HL-60 (cell line): Measurements from ENCODE around the gene TMEM266.

Experiments
- DNase-seq, 2 experiments: peaks; one replicate each; pipeline ENCODE4 v3.0.0-alpha.2; 2010 to 2020; ENCODE audit warnings: low read depth in 1 of 2, low spot score in 1 of 2
- H3K27ac ChIP-seq: fragments of 250-450 bp; sonication (Bioruptor Pico); replicated peaks from 2 replicates; pipeline ENCODE4 v1.5.1; 2020; ENCODE audit warnings: mild to moderate bottlenecking, moderate library complexity
- H3K27me3 ChIP-seq: fragments of 250-450 bp; sonication (Bioruptor Pico); 2 replicates; pipeline ENCODE4 v1.5.1; 2021; ENCODE audit warnings: mild to moderate bottlenecking, moderate library complexity; ENCODE audit not compliant: insufficient read depth, poor library complexity, severe bottlenecking
- H3K4me3 ChIP-seq: replicated peaks from 2 replicates; pipeline ENCODE4 v1.5.1; 2011; ENCODE audit warnings: mild to moderate bottlenecking, control low read depth, low read length; ENCODE audit not compliant: insufficient read depth
- GABPA ChIP-seq: IDR thresholded peaks from 2 replicates; pipeline ENCODE4 v1.6.1; 2012; ENCODE audit warnings: low read depth
- POLR2AphosphoS5 ChIP-seq: IDR thresholded peaks from 2 replicates; pipeline ENCODE4 v1.6.1; 2012; ENCODE audit warnings: low read depth
- SPI1 ChIP-seq: IDR thresholded peaks from 2 replicates; pipeline ENCODE4 v1.6.1; 2012; ENCODE audit warnings: low read depth, mild to moderate bottlenecking, borderline replicate concordance
- TF ChIP-seq, protein P1 (sequence below): IDR thresholded peaks from one replicate; pipeline ENCODE4 v1.5.1; 2011; ENCODE audit warnings: low read length, control low read depth, inconsistent platforms; ENCODE audit not compliant: insufficient read depth
- TF ChIP-seq, protein P2 (sequence below): IDR thresholded peaks from 2 replicates; pipeline ENCODE4 v1.6.1; 2012; ENCODE audit warnings: low read depth; ENCODE audit not compliant: insufficient replicate concordance

The TMEM266 gene

GRCh38 chr15:76195506-76196268 lies 135.9 kb downstream of the TMEM266 start:
- Histone ChIP-seq H3K27me3 (no peaks in the 10 kb centered on the region), H3K4me3 (no peak overlapping the region), H3K27ac (no peak overlapping the region)
- TF ChIP-seq GABPA, result no peak
- TF ChIP-seq, protein P1, sequence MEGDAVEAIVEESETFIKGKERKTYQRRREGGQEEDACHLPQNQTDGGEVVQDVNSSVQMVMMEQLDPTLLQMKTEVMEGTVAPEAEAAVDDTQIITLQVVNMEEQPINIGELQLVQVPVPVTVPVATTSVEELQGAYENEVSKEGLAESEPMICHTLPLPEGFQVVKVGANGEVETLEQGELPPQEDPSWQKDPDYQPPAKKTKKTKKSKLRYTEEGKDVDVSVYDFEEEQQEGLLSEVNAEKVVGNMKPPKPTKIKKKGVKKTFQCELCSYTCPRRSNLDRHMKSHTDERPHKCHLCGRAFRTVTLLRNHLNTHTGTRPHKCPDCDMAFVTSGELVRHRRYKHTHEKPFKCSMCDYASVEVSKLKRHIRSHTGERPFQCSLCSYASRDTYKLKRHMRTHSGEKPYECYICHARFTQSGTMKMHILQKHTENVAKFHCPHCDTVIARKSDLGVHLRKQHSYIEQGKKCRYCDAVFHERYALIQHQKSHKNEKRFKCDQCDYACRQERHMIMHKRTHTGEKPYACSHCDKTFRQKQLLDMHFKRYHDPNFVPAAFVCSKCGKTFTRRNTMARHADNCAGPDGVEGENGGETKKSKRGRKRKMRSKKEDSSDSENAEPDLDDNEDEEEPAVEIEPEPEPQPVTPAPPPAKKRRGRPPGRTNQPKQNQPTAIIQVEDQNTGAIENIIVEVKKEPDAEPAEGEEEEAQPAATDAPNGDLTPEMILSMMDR, result no peak
- DNase-seq, result no peak

DNA sequence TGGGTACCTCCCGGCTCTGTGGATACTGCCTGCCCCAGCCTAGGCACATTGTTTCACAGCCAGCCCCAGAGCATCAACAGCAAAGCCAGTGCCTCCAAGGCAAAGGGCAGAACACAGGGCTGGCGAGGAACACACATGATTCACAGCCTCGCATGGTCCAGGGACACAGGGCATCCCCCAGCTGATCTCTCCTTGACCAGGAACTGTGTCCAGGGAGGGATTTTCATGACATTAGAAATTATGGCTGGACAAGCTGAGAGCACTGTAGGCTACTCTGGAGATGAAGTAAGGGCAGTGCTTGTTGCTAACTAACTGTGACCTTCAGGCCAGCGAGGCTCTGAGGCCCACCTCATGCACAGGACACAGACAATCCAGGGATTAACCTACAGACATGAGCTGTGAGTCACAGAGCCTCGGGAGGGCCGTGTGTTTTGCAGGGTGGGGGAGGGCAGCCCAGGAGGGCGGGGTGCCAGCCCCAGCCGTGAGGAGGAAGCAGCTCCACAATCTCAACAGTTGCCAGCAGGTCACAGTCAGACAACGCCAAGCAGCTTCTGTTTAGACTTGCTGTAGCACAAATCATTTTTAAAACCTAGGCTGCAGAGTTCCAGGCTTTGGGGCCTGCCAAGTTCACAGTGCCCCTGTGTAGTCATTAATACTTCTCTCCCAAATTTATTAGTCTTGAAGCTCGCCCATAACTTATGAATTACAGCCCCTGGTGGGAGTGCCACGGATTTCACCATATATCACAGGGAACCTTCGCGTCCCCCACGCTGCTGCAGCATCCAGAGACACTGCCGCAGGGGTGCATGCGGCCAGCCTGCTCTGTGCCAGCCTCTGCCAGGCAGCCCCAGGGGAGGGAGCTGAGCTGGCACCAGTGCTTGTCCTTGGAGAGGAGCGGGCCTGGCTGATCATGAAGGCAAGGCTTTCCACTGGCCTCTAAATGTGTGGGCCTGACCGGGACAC lies 136.8 kb downstream of the TMEM266 start:
- TF ChIP-seq SPI1 (no peak), GABPA (no peak), POLR2AphosphoS5 (no peak)
- TF ChIP-seq, protein P2, sequence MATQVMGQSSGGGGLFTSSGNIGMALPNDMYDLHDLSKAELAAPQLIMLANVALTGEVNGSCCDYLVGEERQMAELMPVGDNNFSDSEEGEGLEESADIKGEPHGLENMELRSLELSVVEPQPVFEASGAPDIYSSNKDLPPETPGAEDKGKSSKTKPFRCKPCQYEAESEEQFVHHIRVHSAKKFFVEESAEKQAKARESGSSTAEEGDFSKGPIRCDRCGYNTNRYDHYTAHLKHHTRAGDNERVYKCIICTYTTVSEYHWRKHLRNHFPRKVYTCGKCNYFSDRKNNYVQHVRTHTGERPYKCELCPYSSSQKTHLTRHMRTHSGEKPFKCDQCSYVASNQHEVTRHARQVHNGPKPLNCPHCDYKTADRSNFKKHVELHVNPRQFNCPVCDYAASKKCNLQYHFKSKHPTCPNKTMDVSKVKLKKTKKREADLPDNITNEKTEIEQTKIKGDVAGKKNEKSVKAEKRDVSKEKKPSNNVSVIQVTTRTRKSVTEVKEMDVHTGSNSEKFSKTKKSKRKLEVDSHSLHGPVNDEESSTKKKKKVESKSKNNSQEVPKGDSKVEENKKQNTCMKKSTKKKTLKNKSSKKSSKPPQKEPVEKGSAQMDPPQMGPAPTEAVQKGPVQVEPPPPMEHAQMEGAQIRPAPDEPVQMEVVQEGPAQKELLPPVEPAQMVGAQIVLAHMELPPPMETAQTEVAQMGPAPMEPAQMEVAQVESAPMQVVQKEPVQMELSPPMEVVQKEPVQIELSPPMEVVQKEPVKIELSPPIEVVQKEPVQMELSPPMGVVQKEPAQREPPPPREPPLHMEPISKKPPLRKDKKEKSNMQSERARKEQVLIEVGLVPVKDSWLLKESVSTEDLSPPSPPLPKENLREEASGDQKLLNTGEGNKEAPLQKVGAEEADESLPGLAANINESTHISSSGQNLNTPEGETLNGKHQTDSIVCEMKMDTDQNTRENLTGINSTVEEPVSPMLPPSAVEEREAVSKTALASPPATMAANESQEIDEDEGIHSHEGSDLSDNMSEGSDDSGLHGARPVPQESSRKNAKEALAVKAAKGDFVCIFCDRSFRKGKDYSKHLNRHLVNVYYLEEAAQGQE, result no peak
- no peaks in the 10 kb centered on the region for H3K27me3 ChIP-seq
- peak; percentile 59 to 65 for DNase-seq
- peak overlapping the region; percentile 16 for H3K27ac ChIP-seq
- H3K4me3 ChIP-seq, result no peak overlapping the region

DNA sequence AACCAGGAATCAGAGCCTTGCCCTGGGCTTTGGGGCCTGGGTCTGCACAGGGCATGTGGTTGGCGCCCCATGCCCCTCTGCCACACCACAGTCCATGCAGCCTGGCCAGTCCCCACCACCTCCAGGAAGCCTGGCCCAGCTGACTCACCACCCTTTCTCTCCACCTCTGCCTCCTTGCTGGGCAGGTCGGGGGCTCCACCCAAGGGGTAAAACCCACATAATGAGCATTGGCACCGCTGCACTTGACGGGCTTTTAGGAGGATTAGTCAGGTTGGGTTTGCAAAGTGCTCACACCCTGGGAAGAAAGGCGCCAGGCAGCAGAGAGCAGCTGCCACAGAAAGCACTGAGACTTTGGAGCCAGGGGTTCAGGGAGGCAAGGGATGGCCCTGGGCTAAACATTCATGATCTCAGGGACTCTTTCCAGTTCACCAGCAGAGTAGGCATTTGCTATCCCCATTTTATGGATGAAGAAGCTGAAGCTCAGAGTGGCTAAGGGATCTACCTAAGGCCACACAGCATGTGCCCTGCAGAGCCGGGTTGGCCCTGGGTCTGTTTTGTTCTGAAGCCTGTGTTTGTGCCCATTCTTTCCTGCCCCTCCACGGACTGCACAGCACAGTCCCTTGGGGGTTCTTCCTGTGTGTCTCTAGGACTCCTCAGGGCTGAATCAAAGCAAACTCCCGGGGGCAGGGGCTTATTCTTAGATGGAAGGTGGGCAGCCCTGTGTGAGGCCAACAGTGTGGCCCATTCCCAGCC lies 138.1 kb downstream of the TMEM266 start:
- no peak for DNase-seq
- TF ChIP-seq, protein P1, result no peak
- TF ChIP-seq GABPA (no peak), SPI1 (no peak)
- TF ChIP-seq, protein P2, result no peak
- Histone ChIP-seq H3K4me3 (no peak overlapping the region), H3K27me3 (no peaks in the 10 kb centered on the region), H3K27ac (no peak overlapping the region)
